GM08714 (cell line): ENCODE results near the gene DLG2.

Experiments
- H3K4me3 ChIP-seq: fragments of 200-500 bp; sonication (Bioruptor generic); 2 replicates; pipeline ENCODE4 v1.5.1; 2014; ENCODE audit warnings: mild to moderate bottlenecking, low read length, inconsistent platforms
- ZNF274 ChIP-seq: IDR thresholded peaks from 2 replicates; pipeline ENCODE4 v1.6.1; 2012; ENCODE audit warnings: mild to moderate bottlenecking, low read depth, low read length

DLG2 gene

DNA sequence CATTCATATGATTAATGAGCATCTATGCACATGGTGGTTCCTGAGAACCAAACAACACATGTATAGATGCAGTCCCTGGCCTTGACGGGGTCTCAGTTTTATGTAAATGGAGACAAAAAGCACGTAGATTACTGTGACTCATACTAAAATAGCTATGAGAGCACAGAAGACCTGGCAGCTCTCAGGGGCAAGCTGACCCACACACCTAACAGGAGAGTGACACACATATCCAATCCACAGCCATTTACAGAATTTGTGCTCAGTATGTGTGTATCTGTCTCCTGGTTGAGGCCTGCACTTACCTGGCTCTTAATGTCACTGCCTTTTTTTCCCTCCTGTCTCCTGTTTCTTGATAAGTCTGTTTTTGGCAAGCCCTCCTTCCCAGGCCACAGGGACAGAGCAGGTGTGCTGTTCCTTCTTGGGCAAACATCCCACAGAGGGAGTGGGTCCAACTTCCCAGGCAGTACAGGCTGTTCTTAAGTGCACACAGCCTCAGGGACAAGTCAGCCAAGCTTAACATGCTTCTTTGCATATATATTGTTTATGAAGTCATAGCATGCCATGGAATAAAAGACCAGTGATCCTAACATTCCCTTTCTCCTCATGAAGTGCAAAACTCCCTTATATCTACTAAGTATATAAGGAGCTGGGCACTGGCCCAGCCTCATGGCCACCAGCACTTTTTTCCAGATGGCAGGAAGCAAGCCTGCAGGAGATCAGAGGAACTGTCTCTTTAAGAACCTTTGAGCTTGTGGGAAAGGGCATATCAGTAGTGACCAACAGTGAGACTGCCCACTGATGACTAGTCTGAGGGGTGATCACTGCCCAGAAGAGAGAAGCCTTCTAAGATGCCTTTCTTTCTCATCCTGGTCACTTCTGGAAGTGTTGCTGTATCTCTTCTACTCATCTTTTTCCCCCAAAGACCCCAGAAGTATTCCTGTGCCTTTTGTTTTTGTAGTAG lies 2216.3 kb downstream of the DLG2 start:
- H3K4me3 ChIP-seq = no peak overlapping the region
- TF ChIP-seq ZNF274 = no peak

DNA sequence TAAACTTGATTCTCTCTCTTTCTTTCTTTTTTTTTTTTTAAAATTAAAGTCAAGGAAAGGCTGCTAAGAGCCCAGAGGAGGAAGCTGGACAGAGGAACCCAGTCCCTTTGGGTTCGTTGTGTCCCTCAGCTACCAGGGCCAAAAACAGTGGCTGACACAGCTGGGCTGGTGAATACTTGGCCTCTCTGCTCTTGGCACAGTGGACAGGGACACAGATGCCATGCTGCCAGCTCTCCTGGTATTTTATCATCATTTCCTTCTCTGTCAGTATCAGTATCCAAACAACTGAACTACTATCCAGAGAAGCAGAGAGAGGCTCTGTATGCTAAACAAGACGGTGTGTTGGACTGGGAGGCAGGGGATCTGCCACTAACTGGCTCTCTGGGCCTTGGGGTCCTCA lies 2217.3 kb downstream of the DLG2 start:
- TF ChIP-seq ZNF274 = no peak
- no peak overlapping the region for H3K4me3 ChIP-seq

DNA sequence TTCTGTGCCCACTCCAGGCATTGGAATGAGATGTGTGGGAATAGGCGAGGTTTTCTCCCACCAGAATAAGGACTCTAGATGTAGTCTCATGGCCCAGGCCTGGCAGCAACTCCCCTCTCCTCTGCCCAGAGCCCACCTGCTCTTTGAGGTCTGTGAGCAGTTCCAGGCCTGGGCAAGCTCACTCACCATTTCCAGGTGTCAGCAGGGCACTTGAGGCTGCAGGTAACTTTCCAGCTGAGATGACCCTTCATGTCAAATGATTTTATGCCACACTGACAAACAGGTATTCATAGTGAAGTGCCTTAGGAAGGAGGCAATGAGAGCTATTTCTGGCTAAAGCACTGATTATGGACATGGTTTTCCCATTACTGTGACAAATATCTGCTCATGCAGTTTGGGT lies 2217.7 kb downstream of the DLG2 start:
- no peak for TF ChIP-seq ZNF274
- H3K4me3 ChIP-seq = no peak overlapping the region

DNA sequence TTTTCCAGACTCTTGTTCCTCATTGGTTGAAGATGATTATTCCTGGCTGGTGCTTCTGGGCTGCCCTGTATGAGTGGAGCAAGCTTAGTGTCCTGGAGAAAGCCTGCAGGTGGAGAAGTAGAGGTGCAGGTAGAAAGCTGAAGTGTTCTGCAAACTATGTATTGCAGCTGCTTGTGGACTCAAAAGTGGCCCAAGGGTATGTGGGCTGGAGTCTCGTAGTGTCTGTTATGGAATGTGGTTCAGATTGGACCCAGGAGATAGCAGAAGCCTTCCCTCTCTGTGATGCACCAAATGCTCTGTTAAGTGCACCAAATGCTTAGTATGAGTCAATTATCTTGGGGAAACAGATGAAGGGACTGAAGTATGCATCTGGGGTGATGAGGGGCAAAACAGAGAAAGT lies 2218.2 kb downstream of the DLG2 start:
- no peak overlapping the region for H3K4me3 ChIP-seq
- TF ChIP-seq ZNF274 = no peak
